Left colon (tissue), 2 donors: Measurements from ENCODE around the gene GRIA4. TPM values are rescaled to one million over a fixed set of nuclear protein-coding genes. Genes with fewer than 3 reads are reported as not detected.

ENCODE experiments used
- ATAC-seq: fragments of 200-7000 bp; cut with Tn5 transposase; one replicate; pipeline ENCODE4 v1.9.1; 2020; ENCODE audit warnings: mild to moderate bottlenecking, moderate library complexity
- DNase-seq, 2 donors: peaks; one replicate each; pipeline ENCODE4 v3.0.0-alpha.2; 2020
- intact Hi-C, 2 donors: fragments of 100-400 bp; cut with DNase I in 1 of 2; cut with micrococcal nuclease in 1 of 2; formaldehyde crosslinking; loops; one replicate each; pipeline versions ENCODE4 v1.11.2 to v1.14.0; 2022; cut with DNase I, micrococcal nuclease
- total RNA-seq, 2 donors: library from RNA; stranded (reverse); fragmentation: NEBNext Ultra II Directional; extraction: Animal tissue kit (Norgen Biotek cat#: 25700); gene quantifications; one replicate each; pipeline ENCODE4 v1.2.1, GENCODE V29; 2021
- donor health status: DM: no; HTN: no; CAD: no.
- donor health status: DM: yes; HTN: yes; CAD: no.

The GRIA4 gene
- total RNA-seq, 2 donors from 2014 or later = 0.89 to 2.5 TPM

GRCh38 chr11:105884436-105884835 is 274.6 kb downstream of the GRIA4 start:
- intact Hi-C loops = no loop called here
- no peak for ATAC-seq
- DNase-seq = no peak

DNA sequence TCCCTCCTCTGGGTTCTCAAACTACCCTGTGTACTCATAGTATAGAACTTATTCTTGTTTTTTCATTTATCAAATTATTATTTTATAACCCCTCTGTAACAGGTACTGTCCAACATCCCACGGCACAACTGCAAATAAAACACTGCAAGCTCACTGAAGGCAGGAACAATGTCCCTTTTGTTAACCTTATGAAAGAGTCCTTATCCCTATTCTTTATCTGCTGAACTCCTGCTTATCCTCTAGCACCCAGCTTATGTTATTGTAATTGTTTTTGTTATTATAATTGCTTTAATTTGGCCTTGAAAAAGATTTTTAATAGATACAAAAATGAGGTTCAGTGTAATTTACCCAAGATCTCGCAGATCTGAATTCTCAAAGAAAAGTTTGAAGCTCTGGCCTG is 281.8 kb downstream of the GRIA4 start:
- DNase-seq (no peak), ATAC-seq (no peak)
- intact Hi-C loops = no loop called here

GRCh38 chr11:105897161-105897560 is 287.3 kb downstream of the GRIA4 start:
- no peak for DNase-seq
- intact Hi-C loops = no loop called here
- ATAC-seq = no peak

- ATAC-seq (no peak), DNase-seq (no peak)
- intact Hi-C loops = no loop called here
Observed at GRCh38 chr11:105899772-105900171, 289.9 kb downstream of the GRIA4 start.

- intact Hi-C loops = no loop called here
- ATAC-seq (no peak), DNase-seq (no peak)
Observed at GRCh38 chr11:105900515-105901035, 290.7 kb downstream of the GRIA4 start.

DNA sequence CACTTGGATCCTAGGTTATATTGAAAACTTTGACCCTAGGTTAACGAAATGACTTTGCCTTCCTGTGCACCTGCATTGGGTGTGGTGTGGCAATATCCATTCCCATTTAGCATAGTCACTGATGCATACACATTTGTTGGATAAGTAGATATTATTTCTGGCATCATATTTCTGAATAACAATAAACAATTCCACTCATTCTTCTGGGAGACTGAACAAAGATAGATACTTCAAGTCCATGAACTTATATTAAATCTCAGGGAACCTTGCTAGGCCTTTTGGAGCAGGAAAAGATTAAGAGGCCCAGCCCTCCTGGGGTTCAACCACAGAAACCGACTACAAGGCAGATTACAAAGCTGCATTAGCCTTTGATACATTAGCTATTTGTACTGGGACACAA is 293.2 kb downstream of the GRIA4 start:
- ATAC-seq = no peak
- intact Hi-C loops = no loop called here
- no peak for DNase-seq

GRCh38 chr11:105906517-105906916 is 296.6 kb downstream of the GRIA4 start:
- DNase-seq (no peak), ATAC-seq (no peak)
- intact Hi-C loops = no loop called here

GRCh38 chr11:105907319-105907718 is 297.4 kb downstream of the GRIA4 start:
- DNase-seq (no peak), ATAC-seq (no peak)
- intact Hi-C loops = no loop called here

DNA sequence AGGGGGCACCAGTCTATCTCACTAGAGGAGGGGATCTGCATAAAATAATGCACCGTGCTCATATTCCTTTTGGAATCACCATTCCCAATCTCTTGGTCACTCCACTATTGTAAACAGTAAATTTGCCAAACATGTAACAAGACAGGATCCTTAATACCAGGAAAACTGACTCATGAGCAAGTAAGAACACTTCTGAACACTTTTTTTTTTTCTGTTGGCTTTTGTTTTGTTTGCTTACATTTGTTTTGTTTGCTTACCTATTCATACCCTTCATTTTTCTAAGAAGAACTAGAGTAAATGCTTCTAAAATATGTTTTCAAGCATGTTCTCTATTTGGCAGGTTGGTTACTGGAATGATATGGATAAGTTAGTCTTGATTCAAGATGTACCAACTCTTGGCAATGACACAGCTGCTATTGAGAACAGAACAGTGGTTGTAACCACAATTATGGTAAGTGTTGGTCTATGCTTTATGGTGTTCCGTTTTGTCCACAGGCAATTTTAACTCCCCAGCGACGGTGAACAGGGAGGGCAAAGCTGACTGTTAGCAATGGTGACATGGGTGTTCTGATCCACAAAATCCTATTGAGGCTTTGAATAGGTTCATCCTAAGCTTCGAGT is 300.3 kb downstream of the GRIA4 start:
- DNase-seq (no peak), ATAC-seq (no peak)
- intact Hi-C loops = no loop called here

DNA sequence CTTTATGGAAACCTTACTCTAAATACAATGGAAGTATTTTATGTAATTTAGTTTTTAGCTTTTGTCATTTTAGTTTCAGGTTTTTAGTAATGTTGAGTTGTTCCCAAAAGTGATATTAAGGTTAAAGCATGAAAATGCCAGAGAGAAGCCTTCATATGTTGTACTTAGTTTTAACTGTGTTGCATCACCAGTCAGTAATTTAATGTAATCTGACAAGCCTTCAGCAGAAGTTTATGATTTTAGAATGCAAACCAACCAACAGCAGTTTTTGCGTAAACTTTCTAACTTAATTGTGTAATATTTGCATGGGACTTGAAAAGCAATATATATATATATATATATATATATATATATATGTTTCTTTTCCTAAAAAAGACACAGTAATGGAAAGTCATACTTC is 301.6 kb downstream of the GRIA4 start:
- ATAC-seq = no peak
- DNase-seq = no peak
- intact Hi-C loops = no loop called here

GRCh38 chr11:105912666-105913065 is 302.8 kb downstream of the GRIA4 start:
- intact Hi-C loops = no loop called here
- DNase-seq = no peak
- no peak for ATAC-seq

GRCh38 chr11:105915021-105915420 is 305.1 kb downstream of the GRIA4 start:
- ATAC-seq (no peak), DNase-seq (no peak)
- intact Hi-C loops = no loop called here

- intact Hi-C loops = no loop called here
- no peak for ATAC-seq
- DNase-seq = no peak
Observed at GRCh38 chr11:105918039-105918438, 308.2 kb downstream of the GRIA4 start.

- DNase-seq = no peak
- intact Hi-C loops = no loop called here
- ATAC-seq = no peak
Observed at GRCh38 chr11:105918600-105918999, 308.7 kb downstream of the GRIA4 start.

DNA sequence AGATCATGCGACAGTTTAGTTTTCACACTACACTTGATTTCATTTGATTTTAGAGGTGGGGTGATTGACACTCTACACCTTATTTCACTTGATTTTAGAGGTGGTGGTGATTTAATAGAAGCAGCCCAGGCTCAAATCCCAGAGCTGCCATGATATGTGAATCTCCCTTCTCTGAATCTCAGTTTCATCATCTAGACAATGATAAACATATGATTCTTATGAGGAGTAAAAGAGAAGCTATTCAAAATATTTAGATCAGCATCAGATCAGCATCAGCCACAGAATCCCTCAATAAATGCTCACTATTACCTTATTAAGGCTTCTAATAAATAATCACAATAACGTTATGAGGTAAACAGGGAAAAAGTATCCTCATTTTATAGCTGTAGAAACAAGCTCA is 313.4 kb downstream of the GRIA4 start:
- ATAC-seq (no peak), DNase-seq (no peak)
- intact Hi-C loops = no loop called here

DNA sequence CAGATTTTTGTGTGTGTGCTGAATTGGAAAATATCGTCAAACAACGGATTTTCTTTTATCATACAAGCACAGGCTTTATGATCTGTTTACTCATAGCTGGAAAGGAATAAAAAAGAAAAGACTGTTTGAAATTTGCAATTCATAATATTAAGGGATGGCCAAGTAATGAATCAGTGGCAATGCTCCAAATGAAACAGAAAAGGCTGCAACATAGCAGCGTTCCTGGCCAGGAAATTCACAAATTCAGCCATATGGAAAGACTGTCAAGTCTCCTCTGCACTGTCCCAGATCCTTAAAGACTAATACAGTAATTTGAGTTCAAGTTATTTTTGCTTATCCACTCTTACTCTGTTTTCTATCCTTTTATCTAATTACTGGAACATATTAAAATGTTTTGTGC is 313.9 kb downstream of the GRIA4 start:
- no peak for ATAC-seq
- intact Hi-C loops = no loop called here
- no peak for DNase-seq

DNA sequence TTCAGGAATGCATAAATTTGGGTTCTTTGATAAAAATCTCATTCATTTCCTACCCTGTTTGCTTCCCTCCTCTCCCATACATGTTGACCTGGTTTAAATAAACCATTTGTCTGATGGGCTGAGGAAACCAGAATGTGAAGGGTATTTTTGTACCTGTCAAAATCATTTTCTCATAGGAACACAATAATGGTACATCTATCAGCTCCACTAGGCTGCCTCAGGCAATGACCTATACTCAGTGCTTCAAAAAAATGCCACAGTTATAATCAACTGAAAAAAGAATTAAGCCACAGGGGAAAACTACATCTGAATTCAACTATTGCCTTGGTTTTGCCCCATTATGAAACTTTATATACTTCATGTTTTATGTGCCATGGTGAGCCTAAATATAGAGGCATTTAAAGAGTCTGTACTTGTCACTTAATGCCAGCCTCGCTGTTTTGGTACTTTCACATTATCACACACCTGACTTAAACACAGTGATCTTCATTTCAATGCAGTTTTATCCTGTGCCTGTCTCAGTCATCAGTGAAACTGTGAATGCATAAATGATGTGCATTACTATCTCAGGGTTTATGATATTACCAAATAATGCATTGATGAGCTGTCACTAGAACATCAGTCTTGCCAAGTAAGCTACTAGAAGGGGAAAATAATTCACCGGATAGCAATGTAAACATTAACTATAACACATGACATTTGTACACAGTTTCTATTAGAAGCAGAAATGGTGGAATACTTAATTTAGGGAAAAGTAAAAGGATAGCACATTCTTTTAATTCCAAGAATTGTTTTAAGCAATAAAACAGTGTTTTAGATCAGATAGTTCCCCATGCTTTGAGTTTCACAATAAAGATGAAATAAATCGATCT is 319.4 kb downstream of the GRIA4 start:
- ATAC-seq (no peak), DNase-seq (no peak)
- intact Hi-C loops = no loop called here

- ATAC-seq = no peak
- intact Hi-C loops = no loop called here
- DNase-seq = no peak
Observed at GRCh38 chr11:105933695-105934094, 323.8 kb downstream of the GRIA4 start.

DNA sequence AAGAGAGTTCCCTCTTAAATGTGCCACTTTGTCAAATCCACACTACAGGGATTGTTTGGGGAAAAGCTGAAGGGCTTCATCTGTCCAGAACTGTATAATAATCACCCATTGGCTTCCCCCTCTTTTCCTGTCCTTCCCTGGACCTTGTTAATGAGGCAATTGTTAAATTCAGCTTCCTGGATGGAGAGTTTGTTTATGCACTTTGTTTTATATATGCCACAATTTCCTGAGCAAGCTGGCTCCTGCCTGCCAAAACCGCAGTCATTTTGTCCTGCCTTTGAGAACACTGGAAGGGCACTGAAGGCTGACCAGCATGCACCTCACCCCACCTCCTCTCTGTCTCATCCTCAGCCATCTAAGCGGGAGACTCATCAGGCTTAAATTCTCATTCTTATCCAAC is 325.9 kb downstream of the GRIA4 start:
- DNase-seq = no peak
- intact Hi-C loops = no loop called here
- ATAC-seq = no peak

- intact Hi-C loops = no loop called here
- no peak for DNase-seq
- no peak for ATAC-seq
Observed at GRCh38 chr11:105937331-105937730, 327.5 kb downstream of the GRIA4 start.
